Activated naive CD8-positive, alpha-beta T cell treated with anti-CD3 and anti-CD28 coated beads, Interleukin-2, amount 50 U/mL, for 24 hours (primary cell): ENCODE data around the gene STXBP5L.
"Not testable (repeated sequence)": the region's sequence is repeated elsewhere in the genome, so short reads cannot be mapped to it uniquely, and the experiment has no call there.

ENCODE experiments used
- ATAC-seq: fragments of 150-1000 bp; cut with Tn5 transposase; one replicate; pipeline ENCODE4 v1.10.0; 2021
- DNase-seq: peaks from one replicate; pipeline ENCODE4 v3.0.0; 2021
- H3K27ac Mint-ChIP-seq: one replicate; pipeline ENCODE4 v1.8.0; 2021; ENCODE audit warnings: mild to moderate bottlenecking, mixed read lengths
- H3K27me3 Mint-ChIP-seq: one replicate; pipeline ENCODE4 v1.8.0; 2021; ENCODE audit warnings: mixed read lengths
- H3K36me3 Mint-ChIP-seq: one replicate; pipeline ENCODE4 v1.8.0; 2021; ENCODE audit warnings: low read depth, mixed read lengths
- H3K4me1 Mint-ChIP-seq: one replicate; pipeline ENCODE4 v1.8.0; 2021; ENCODE audit warnings: mixed read lengths
- H3K4me3 Mint-ChIP-seq: one replicate; pipeline ENCODE4 v1.8.0; 2021; ENCODE audit warnings: mild to moderate bottlenecking, moderate library complexity, mixed read lengths
- H3K9me3 Mint-ChIP-seq: one replicate; pipeline ENCODE4 v1.8.0; 2021; ENCODE audit warnings: mixed read lengths

Gene STXBP5L

DNA sequence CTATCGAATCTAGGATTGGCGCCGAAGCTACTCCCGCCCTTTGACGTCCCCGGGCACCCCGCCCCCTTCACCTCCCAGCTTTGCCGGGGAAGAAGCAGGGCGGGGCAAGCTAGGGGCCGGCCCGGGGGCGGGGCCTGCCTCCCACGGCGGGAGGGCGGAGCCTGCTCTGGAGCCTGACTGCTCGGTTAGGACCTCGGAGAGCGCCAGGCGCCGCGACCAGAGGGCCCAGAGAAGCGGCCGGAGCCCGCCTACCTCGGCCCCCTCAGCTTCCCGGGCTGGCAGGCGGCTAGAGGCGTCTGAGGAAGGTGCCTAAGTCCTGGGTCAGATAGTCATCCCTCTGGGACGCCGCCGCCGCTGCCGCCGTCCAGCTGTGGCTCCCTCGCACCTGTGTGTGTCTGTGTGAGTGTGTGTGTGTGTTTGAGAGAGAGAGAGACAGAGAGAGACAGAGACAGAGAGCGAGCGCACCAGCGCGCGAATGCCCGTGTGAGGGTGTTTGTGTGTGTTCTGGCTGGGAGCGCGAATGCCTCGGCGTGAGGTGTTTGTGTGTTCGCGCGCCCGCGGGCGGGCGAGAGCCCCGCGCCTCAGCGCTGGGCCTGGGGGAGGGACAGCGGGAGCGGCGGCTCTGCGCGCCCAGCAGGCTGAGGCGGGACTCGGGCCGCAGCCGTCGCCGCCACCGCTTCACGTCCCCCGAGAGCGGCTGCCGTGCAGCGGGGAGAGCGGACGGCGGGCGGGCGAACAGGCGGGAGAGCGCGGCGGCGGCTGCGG lies at the start of gene STXBP5L:
TSS of gene STXBP5L (plus strand) at position 176 of the 765 bp plus-strand sequence. CDS start 1,374 bp downstream, outside the sequence.
- H3K27me3 Mint-ChIP-seq = peaks cover 50% of the 10 kb centered on the region
- no peak within 1 kb of the TSS for H3K27ac Mint-ChIP-seq
- H3K4me1 Mint-ChIP-seq = peaks cover 8% of the 10 kb centered on the region
- peak within 1 kb of the TSS; percentile 80 for H3K4me3 Mint-ChIP-seq
- H3K9me3 Mint-ChIP-seq = peaks cover 5% of the 10 kb centered on the region
- ATAC-seq = peak; percentile 91
- no peaks in the 10 kb centered on the region for H3K36me3 Mint-ChIP-seq
- DNase-seq = peak; percentile 73

DNA sequence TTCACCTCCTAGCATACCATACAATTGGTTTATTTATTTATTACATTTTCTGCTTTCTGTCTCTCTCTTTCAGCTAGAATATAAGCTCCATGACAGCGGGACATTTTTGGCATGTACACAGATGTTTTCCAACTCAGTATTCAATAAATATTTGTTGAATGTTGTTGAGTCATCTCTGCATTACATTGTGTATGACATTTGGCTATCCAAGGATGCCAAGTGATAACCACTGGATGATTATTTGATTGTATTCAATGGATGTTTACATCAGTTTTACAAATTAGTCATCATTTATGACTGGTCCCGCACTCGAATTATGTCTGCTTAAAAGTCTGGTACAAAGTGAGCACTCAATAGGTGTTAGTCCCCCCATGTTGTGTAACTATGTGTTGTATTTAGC lies 49.5 kb upstream of the STXBP5L start:
- no peak for DNase-seq
- Mint-ChIP-seq H3K4me1 (no peaks in the 10 kb centered on the region), H3K36me3 (no peaks in the 10 kb centered on the region), H3K9me3 (no peaks in the 10 kb centered on the region), H3K27ac (no peak overlapping the region), H3K4me3 (no peak overlapping the region), H3K27me3 (peaks cover 12% of the 10 kb centered on the region)
- ATAC-seq = no peak

DNA sequence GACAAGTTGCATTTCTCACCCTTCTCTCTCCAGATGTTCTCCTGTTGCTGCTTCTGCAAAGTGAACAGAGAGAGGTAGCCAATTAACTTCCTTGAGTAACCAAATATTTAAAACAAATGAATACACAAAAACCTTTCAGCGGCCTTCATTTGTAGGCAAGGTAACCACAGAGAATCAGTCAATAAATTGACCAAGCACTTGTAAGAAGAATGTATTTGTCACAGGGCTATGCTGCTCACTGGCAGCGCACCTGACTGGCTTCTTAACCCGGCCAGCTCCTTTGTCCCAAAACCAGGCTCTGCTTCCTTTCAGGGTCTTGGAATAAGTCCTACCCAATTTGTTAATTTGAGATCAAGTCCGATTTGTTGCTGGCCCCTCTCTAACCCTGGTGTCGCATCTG lies 43.5 kb upstream of the STXBP5L start:
- Mint-ChIP-seq H3K36me3 (no peaks in the 10 kb centered on the region), H3K9me3 (no peaks in the 10 kb centered on the region), H3K4me3 (no peak overlapping the region), H3K27me3 (peaks cover 7% of the 10 kb centered on the region), H3K27ac (no peak overlapping the region), H3K4me1 (no peaks in the 10 kb centered on the region)
- ATAC-seq (no peak), DNase-seq (no peak)

DNA sequence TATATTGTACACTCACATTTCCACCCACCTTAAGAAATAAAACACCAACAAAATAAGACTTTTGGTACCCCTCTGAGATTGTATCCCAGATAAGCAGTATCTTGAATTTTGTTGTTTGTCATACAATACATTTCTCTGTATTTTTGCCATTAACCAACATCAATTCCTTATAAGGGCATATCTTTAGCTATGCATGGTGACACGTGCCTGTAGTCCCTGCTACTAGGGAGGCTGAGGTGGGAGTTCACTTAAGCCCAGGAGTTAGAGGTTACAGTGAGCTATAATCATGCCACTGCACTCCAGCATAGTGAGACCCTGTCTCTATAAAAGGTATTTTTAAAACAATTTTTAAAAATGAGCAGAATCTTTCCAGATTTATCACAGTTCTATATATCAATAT lies 32.5 kb upstream of the STXBP5L start:
- no peak overlapping the region for H3K4me3 Mint-ChIP-seq
- ATAC-seq (no peak), DNase-seq (no peak)
- H3K9me3 Mint-ChIP-seq = no peaks in the 10 kb centered on the region
- H3K4me1 Mint-ChIP-seq = no peaks in the 10 kb centered on the region
- H3K27me3 Mint-ChIP-seq = no peaks in the 10 kb centered on the region
- H3K27ac Mint-ChIP-seq = no peak overlapping the region
- no peaks in the 10 kb centered on the region for H3K36me3 Mint-ChIP-seq

DNA sequence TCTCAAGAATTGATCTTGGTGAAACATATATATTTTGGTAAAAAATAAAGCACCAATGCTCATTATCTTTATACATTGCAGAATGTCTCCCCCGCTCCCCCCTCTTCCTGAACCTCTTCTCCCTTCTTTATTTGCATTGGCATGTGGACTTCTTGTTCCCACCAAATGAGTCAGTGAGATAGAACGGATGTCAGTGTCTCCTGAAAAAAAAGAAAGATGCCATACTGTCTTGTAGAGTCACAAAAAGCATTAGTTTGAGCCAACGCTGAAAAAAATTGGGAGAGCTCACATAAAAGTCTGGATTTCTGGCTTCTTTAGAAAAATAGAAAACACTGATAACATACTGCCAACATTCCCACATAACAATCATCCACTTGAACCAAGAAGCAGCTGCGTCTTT lies 32.0 kb upstream of the STXBP5L start:
- no peak for ATAC-seq
- DNase-seq = no peak
- no peaks in the 10 kb centered on the region for H3K27me3 Mint-ChIP-seq
- H3K27ac Mint-ChIP-seq = no peak overlapping the region
- no peaks in the 10 kb centered on the region for H3K4me1 Mint-ChIP-seq
- H3K36me3 Mint-ChIP-seq = no peaks in the 10 kb centered on the region
- no peak overlapping the region for H3K4me3 Mint-ChIP-seq
- H3K9me3 Mint-ChIP-seq = no peaks in the 10 kb centered on the region

DNA sequence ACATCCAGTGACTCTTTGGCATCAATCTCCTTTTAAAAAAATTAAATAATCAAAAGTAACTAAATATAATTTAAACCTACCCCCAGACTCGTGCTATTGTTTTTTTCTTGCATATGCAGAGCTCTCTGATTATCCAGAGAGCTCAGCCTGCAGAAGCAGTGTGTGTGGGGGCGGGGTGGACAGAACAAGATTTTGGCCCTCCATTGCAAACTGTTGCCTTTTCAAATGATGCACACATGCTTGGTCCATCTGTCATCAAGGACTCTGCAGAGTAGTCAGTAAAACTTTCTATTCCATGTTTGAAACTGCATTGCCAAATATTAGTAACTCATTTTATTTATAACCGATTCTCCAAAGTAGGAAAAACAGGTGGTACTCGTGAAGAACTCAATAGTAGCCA lies 28.6 kb upstream of the STXBP5L start:
- Mint-ChIP-seq H3K4me1 (no peaks in the 10 kb centered on the region), H3K9me3 (no peaks in the 10 kb centered on the region), H3K27ac (no peak overlapping the region), H3K36me3 (no peaks in the 10 kb centered on the region), H3K4me3 (no peak overlapping the region), H3K27me3 (no peaks in the 10 kb centered on the region)
- no peak for ATAC-seq
- no peak for DNase-seq

DNA sequence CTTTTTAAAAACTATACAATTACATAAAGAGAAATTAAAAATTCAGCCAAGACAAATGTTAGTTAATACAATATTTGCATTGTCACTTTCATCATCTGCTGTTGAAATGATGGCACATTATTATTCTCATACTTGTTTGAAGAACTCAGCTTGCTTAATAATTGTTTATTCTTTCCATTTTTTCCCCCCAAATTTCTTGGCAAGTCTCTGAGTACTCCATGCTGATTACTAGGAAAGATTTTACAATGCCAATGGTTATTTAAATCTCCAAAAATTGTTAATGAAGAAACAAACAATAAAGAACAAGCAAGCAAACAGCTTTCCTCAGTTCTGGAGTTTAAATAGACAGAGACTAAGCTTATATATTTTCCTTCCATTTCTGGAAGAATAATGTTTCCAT lies 15.1 kb upstream of the STXBP5L start:
- H3K4me1 Mint-ChIP-seq = no peaks in the 10 kb centered on the region
- DNase-seq (no peak), ATAC-seq (no peak)
- H3K36me3 Mint-ChIP-seq = no peaks in the 10 kb centered on the region
- H3K4me3 Mint-ChIP-seq = no peak overlapping the region
- H3K27ac Mint-ChIP-seq = no peak overlapping the region
- H3K9me3 Mint-ChIP-seq = no peaks in the 10 kb centered on the region
- peaks cover 7% of the 10 kb centered on the region for H3K27me3 Mint-ChIP-seq

DNA sequence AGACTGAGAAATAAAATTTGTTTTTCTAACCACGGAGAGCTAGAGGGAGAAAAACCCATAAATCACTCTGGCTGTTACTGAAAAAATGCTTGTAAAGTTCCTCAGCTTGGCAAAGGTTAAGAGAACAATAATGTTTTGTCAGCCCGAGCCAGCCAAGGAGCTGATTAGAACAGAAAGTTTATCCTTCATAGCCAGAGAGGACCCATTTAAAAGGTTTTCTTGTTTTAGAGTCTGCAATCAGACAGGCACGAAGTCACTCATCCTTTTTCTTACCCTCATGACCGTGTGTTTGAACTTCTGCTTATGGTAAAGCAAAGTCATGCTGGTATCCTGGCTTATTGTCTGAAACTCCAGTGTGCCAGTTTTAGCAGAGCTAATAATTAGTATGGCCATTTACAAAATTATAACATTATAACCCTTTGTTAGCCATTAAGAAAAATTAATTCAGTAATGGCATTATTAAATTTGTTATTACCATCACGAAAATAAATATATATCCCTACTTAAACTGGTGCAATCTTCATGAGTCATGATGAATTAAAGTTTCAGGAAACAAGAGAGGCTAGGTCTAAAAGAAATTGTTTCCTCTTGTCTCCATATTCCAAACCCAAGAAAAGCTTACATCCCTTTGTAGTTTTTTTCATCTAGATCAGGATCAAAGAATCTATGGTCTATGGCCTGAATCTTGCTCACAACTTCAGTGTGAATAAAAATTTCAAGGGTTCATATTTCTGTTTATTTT lies 13.5 kb upstream of the STXBP5L start:
- ATAC-seq (no peak), DNase-seq (no peak)
- Mint-ChIP-seq H3K27me3 (peaks cover 7% of the 10 kb centered on the region), H3K4me1 (no peaks in the 10 kb centered on the region), H3K4me3 (no peak overlapping the region), H3K9me3 (no peaks in the 10 kb centered on the region), H3K27ac (no peak overlapping the region), H3K36me3 (no peaks in the 10 kb centered on the region)

DNA sequence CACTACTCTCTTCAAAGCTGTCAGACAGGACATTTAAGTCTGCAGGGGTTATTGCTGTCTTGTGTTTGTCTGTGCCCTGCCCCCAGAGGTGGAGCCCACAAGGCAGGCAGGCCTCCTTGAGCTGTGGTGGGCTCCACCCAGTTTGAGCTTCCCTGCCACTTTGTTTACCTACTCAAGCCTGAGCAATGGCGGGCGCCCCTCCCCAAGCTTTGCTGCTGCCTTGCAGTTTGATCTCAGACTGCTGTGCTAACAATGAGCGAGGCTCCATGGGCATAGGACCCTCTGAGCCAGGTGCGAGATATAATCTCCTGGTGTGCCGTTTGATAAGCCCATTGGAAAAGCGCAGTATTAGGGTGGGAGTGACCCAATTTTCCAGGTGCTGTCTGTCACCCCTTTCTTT lies 6.3 kb upstream of the STXBP5L start:
- H3K9me3 Mint-ChIP-seq, H3K27ac Mint-ChIP-seq, H3K4me3 Mint-ChIP-seq, H3K4me1 Mint-ChIP-seq, ATAC-seq, H3K36me3 Mint-ChIP-seq, DNase-seq: not testable (repeated sequence)
- peaks cover 11% of the 10 kb centered on the region for H3K27me3 Mint-ChIP-seq

DNA sequence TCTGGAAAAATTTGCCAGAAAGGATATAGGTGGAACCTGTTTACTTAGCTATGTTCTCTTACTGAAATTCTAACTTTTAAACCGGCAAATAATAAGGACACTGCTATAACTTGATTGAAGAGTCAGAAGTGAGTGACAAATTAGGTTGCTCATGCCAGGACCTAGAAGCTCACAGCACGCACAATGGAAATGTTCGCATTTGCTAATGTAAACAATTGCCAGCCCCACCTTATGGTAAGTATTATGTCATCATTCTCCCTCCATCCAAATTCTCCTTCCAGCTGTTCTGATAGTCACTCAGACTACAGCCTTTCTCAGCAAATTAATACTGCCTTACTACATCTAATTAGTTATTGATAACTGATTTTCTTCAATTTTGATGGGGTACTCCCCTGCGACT lies 4.8 kb upstream of the STXBP5L start:
- ATAC-seq = no peak
- Mint-ChIP-seq H3K27ac (no peak overlapping the region), H3K4me3 (no peak overlapping the region), H3K4me1 (peaks cover 2% of the 10 kb centered on the region), H3K9me3 (peaks cover 9% of the 10 kb centered on the region), H3K27me3 (peaks cover 24% of the 10 kb centered on the region), H3K36me3 (no peaks in the 10 kb centered on the region)
- DNase-seq = no peak

DNA sequence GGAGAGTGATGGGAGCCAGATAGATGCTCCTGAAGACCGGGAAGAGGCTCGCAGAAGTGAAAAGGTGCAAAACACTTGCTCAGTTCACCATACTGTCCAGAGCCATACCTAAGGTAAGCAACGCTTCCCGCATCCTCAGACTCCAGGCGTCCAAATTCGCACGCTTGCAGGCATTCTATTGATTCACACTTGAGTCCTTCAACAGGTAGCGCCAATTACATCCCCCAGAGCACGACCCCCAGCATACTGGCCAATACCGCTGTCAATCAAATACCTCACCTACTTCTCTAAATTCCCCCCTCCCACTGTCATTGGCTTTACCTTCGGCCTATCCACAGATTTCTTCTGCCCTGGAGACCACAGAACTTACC lies 361 bp upstream of the STXBP5L start:
- ATAC-seq (no peak), DNase-seq (no peak)
- H3K27ac Mint-ChIP-seq = no peak overlapping the region
- peaks cover 47% of the 10 kb centered on the region for H3K27me3 Mint-ChIP-seq
- peaks cover 5% of the 10 kb centered on the region for H3K9me3 Mint-ChIP-seq
- no peaks in the 10 kb centered on the region for H3K36me3 Mint-ChIP-seq
- H3K4me3 Mint-ChIP-seq = peak overlapping the region; percentile 45
- peaks cover 8% of the 10 kb centered on the region for H3K4me1 Mint-ChIP-seq

DNA sequence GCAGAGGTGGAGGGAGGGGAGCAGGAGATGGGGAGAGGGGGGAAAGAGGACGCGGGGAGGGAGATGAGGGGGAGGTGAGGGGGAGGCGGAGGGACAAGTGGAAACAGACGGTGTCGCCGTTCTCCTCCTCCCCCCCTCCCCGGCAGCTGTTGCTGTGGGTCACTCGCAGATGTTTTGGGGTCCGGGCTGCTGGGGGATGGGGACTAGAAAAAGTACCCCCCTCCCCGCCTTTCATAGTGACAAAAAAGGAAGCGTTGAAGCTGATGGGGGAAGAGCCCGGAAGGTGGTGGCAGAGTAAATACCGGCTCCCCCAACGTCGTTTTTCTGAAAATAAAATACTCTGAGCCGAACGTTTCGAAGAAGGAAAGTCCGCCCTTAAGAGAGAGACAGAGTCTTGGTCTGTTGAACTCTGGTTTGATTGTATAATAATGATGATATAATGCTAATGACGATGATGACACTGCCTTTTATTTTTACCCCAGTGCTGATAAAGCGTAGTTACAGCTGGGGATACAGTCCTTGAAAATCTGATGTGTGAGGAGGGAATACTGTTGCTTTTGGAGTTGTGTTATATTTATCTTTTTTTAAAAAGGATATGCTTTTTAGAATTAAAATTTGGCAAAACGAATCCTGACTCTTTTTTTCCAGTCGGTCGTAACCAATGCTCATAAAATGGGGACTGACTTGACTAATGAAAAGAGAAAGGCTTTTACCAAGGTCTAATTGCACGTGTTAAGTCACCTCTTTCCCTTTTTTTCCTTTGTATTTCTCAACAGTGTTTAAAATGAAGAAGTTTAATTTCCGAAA lies 993 bp downstream of the STXBP5L start:
- peak overlapping the region; percentile 12 for H3K4me3 Mint-ChIP-seq
- peaks cover 50% of the 10 kb centered on the region for H3K27me3 Mint-ChIP-seq
- ATAC-seq = no peak
- H3K4me1 Mint-ChIP-seq = peaks cover 8% of the 10 kb centered on the region
- no peak overlapping the region for H3K27ac Mint-ChIP-seq
- H3K9me3 Mint-ChIP-seq = peaks cover 5% of the 10 kb centered on the region
- DNase-seq = no peak
- H3K36me3 Mint-ChIP-seq = no peaks in the 10 kb centered on the region

DNA sequence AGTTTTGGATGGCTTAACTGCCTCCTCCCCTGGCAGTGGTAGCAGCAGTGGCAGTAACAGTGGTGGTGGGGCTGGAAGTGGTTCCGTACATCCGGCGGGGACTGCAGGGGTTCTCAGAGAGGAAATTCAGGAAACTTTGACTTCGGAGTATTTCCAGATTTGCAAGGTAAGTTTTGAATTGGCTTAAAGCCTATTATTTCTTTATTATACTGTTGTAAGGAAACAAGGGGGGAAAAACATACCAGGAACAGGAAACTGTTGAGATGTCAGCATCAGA lies 1.5 kb downstream of the STXBP5L start:
- Mint-ChIP-seq H3K4me1 (peaks cover 8% of the 10 kb centered on the region), H3K27ac (no peak overlapping the region), H3K9me3 (peaks cover 5% of the 10 kb centered on the region), H3K36me3 (no peaks in the 10 kb centered on the region), H3K4me3 (no peak overlapping the region), H3K27me3 (peaks cover 50% of the 10 kb centered on the region)
- DNase-seq (no peak), ATAC-seq (no peak)

DNA sequence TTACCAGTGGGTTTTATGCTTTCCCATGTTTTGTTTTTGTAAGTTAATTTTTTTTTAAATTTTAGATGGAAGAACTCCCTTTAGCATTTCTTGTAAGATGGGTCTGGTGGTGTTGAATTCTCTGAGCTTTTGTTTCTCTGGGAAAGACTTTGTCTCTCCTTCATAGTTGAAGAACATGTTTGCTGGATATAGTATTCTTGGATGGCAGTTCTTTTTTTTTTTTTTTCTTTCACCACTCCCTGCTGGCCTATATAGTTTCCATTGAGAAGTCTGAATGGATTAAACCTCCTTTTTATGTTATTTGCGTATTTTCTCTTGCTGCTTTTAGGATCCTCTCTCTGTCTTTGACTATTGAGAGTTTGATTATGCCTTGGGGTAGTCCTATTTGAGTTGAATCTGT lies 18.1 kb downstream of the STXBP5L start:
- Mint-ChIP-seq H3K9me3 (peaks cover 47% of the 10 kb centered on the region), H3K4me1 (no peaks in the 10 kb centered on the region), H3K27ac (no peak overlapping the region), H3K36me3 (no peaks in the 10 kb centered on the region), H3K4me3 (no peak overlapping the region), H3K27me3 (no peaks in the 10 kb centered on the region)
- no peak for DNase-seq
- ATAC-seq = no peak

DNA sequence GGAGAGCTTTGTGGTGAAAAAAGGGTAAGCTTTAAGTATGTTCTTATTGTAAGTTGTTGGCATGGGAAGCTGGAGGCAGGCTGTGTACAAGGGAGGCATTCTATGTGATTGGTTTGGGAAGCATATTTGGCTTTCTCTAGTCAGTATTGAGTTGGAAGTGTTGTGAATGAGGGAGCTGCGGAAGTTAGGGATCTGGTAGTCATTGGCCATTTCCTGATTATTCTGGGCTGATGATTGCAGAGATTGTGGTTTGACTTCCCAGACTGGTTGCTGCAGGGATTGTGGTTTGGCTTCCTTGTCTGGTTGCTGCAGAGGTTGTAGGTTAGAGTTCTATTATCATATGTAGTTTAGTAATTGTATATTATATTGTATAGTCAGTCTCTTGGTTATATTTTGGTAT lies 21.0 kb downstream of the STXBP5L start:
- H3K27ac Mint-ChIP-seq = no peak overlapping the region
- peaks cover 35% of the 10 kb centered on the region for H3K9me3 Mint-ChIP-seq
- DNase-seq = no peak

More for the DNA sequence above, 21.0 kb downstream of the STXBP5L start:
- Mint-ChIP-seq H3K36me3 (no peaks in the 10 kb centered on the region), H3K4me3 (no peak overlapping the region), H3K4me1 (no peaks in the 10 kb centered on the region), H3K27me3 (no peaks in the 10 kb centered on the region)
- no peak for ATAC-seq
